HCT116 (cell line): Measurements from ENCODE around the gene KSR2. TPM values are rescaled to one million over a fixed set of nuclear protein-coding genes. Genes with fewer than 3 reads are reported as not detected.

Experiments
- ATAC-seq: fragments of 200-7000 bp; cut with Tn5 transposase; 2 replicates; pipeline ENCODE4 v1.9.1; 2020; ENCODE audit warnings: mild to moderate bottlenecking, moderate library complexity
- BruUV-seq: library from RNA; stranded (reverse); fragments of 400-500 nt; replicated peaks from 2 replicates; lab custom pipeline; 2021; lab: Mats Ljungman, UMichigan
- CTCF ChIA-PET: fragments of 300-600 bp; sonication (Branson Sonifier 250); formaldehyde crosslinking; loops from one replicate; lab custom pipeline; 2021; ENCODE audit warnings: antibody characterized with exemption; lab: Charles Lee
- POLR2A ChIA-PET: fragments of 300-600, 350-600 bp; sonication (Branson Sonifier 250); formaldehyde crosslinking; loops from one replicate; lab custom pipeline; 2021; ENCODE audit warnings: antibody characterized with exemption; lab: Charles Lee
- RAD21 ChIA-PET, 2 experiments: fragments of 300-600 bp; sonication (Branson Sonifier 250); formaldehyde crosslinking; loops; one replicate each; lab custom pipeline; 2023; ENCODE audit warnings: low total read pairs in 2 of 2; ENCODE audit not compliant: uncharacterized antibody in 2 of 2, unreplicated experiment in 2 of 2, low non-redundant PET in 1 of 2; lab: Charles Lee
- DNase-seq: peaks from one replicate; pipeline ENCODE4 v3.0.0-alpha.2; 2010; ENCODE audit warnings: low read depth, low spot score
- H2AFZ ChIP-seq: fragments of 200-600 bp; shearing (Covaris generic), sonication (generic); 2 replicates; pipeline ENCODE4 v1.6.1; 2017; ENCODE audit warnings: low read depth, mixed run types, mixed read lengths, antibody characterized with exemption, low read length; ENCODE audit not compliant: poor library complexity, severe bottlenecking
- H3K27ac ChIP-seq: 2 replicates; pipeline ENCODE4 v1.5.1; 2012; ENCODE audit warnings: low read depth, low read length
- H3K27me3 ChIP-seq: fragments of 200-600 bp; sonication (generic); 2 replicates; pipeline ENCODE4 v1.6.1; 2016; ENCODE audit warnings: mixed run types, low read length, mixed read lengths; ENCODE audit not compliant: insufficient read depth
- H3K36me3 ChIP-seq, 2 experiments: fragments of 200-500 bp in 1 of 2; fragments of 200-600 bp in 1 of 2; sonication (Bioruptor generic) in 1 of 2; sonication (generic) in 1 of 2; 2 replicates each; pipeline versions ENCODE4 v1.5.1 to v1.6.1; 2014 to 2016; ENCODE audit warnings: low read length in 2 of 2, inconsistent platforms in 1 of 2, mixed read lengths in 1 of 2, mixed run types in 1 of 2; ENCODE audit not compliant: insufficient read depth in 2 of 2, control insufficient read depth in 1 of 2
- H3K4me1 ChIP-seq, 2 experiments: fragments of 200-600 bp in 1 of 2; sonication (generic) in 1 of 2; 2 replicates each; pipeline versions ENCODE4 v1.5.1 to v1.6.1; 2012 to 2017; ENCODE audit warnings: low read length in 2 of 2, inconsistent platforms in 1 of 2, mild to moderate bottlenecking in 1 of 2, mixed read lengths in 1 of 2, mixed run types in 1 of 2, moderate library complexity in 1 of 2; ENCODE audit not compliant: insufficient read depth in 2 of 2, control insufficient read depth in 1 of 2
- H3K4me2 ChIP-seq: fragments of 200-600 bp; sonication (generic); 2 replicates; pipeline ENCODE4 v1.6.1; 2017; ENCODE audit warnings: mixed run types, low read length, mixed read lengths
- H3K4me3 ChIP-seq, 2 experiments: fragments of 200-600 bp in 1 of 2; sonication (generic) in 1 of 2; replicated peaks in 1 of 2; 2 replicates each; pipeline ENCODE4 v1.5.1; 2011 to 2016; ENCODE audit warnings: low read length in 2 of 2, control low read depth in 1 of 2, low read depth in 1 of 2, mild to moderate bottlenecking in 1 of 2, mixed read lengths in 1 of 2, mixed run types in 1 of 2
- H3K79me2 ChIP-seq: fragments of 200-600 bp; sonication (generic); 2 replicates; pipeline ENCODE4 v1.6.1; 2017; ENCODE audit warnings: mild to moderate bottlenecking, mixed run types, low read length, moderate library complexity, mixed read lengths; ENCODE audit not compliant: insufficient read depth
- H3K9ac ChIP-seq: fragments of 200-600 bp; sonication (generic); 2 replicates; pipeline ENCODE4 v1.6.1; 2016; ENCODE audit warnings: low read length, mixed read lengths
- H3K9me2 ChIP-seq: fragments of 200-600 bp; sonication (generic), shearing (Covaris generic); 2 replicates; pipeline ENCODE4 v1.6.1; 2017; ENCODE audit warnings: mixed run types, mild to moderate bottlenecking, moderate library complexity; ENCODE audit not compliant: insufficient read depth
- H3K9me3 ChIP-seq, 2 experiments: fragments of 200-500 bp in 1 of 2; fragments of 200-600 bp in 1 of 2; sonication (Bioruptor generic) in 1 of 2; sonication (generic) in 1 of 2; 2 replicates each; pipeline ENCODE4 v1.6.1; 2014 to 2017; ENCODE audit warnings: low read length in 2 of 2, mixed read lengths in 2 of 2, inconsistent platforms in 1 of 2, low read depth in 1 of 2, mild to moderate bottlenecking in 1 of 2, mixed run types in 1 of 2, moderate library complexity in 1 of 2; ENCODE audit not compliant: control insufficient read depth in 1 of 2, insufficient read depth in 1 of 2
- H4K20me1 ChIP-seq: fragments of 200-600 bp; sonication (generic), shearing (Covaris generic); 2 replicates; pipeline ENCODE4 v1.6.1; 2017; ENCODE audit warnings: mixed run types, mild to moderate bottlenecking, moderate library complexity; ENCODE audit not compliant: insufficient read depth
- CEBPB ChIP-seq: IDR thresholded peaks from 2 replicates; pipeline ENCODE4 v1.6.1; 2012; ENCODE audit warnings: low read depth
- ELF1 ChIP-seq: IDR thresholded peaks from 2 replicates; pipeline ENCODE4 v1.6.1; 2012; ENCODE audit warnings: low read depth, borderline replicate concordance
- EZH2phosphoT487 ChIP-seq: fragments of 200-600 bp; IDR thresholded peaks from 2 replicates; pipeline ENCODE4 v1.6.1; 2018; ENCODE audit warnings: antibody characterized with exemption, borderline replicate concordance
- FOSL1 ChIP-seq: IDR thresholded peaks from 2 replicates; pipeline ENCODE4 v1.6.1; 2012; ENCODE audit warnings: low read depth
- JUND ChIP-seq: IDR thresholded peaks from 2 replicates; pipeline ENCODE4 v1.6.1; 2012
- POLR2A ChIP-seq: IDR thresholded peaks from 2 replicates; pipeline ENCODE4 v1.7.0; 2011; ENCODE audit warnings: borderline replicate concordance; ENCODE audit not compliant: insufficient read depth, insufficient read length; ENCODE audit errors: extremely low read depth
- RAD21 ChIP-seq: IDR thresholded peaks from 2 replicates; pipeline ENCODE4 v1.6.1; 2012; ENCODE audit warnings: low read depth, mild to moderate bottlenecking
- SP1 ChIP-seq: IDR thresholded peaks from 2 replicates; pipeline ENCODE4 v1.6.1; 2012; ENCODE audit warnings: low read depth
- SRF ChIP-seq: IDR thresholded peaks from 2 replicates; pipeline ENCODE4 v1.6.1; 2012; ENCODE audit warnings: low read depth
- ZNF274 ChIP-seq: fragments of 200-500 bp; sonication (Bioruptor generic); IDR thresholded peaks from 2 replicates; pipeline ENCODE4 v1.6.1; 2014; ENCODE audit warnings: mild to moderate bottlenecking, low read depth, low read length, inconsistent platforms
- intact Hi-C: fragments of 100-400 bp; cut with micrococcal nuclease; formaldehyde crosslinking; loops from 2 replicates; pipeline ENCODE4 v1.10.0; 2022
- total RNA-seq: library from RNA; stranded (reverse); gene quantifications from one replicate; pipeline ENCODE4 v1.2.1, GENCODE V29; 2021; ENCODE audit not compliant: unreplicated experiment
- TF ChIP-seq, protein P1 (sequence below): IDR thresholded peaks from 2 replicates; pipeline ENCODE4 v1.6.1; 2012; ENCODE audit warnings: low read depth

Gene KSR2
- total RNA-seq, 1 experiment from 2014 or later = 10.1 TPM

- Histone ChIP-seq H3K27ac (no peak overlapping the region), H2AFZ (no peak overlapping the region), H3K9me3 (no peaks in the 10 kb centered on the region), H4K20me1 (no peaks in the 10 kb centered on the region), H3K9ac (no peak overlapping the region), H3K4me3 (no peak overlapping the region), H3K9me2 (no peaks in the 10 kb centered on the region), H3K27me3 (no peaks in the 10 kb centered on the region), H3K4me2 (no peak overlapping the region), H3K4me1 (no peaks in the 10 kb centered on the region), H3K36me3 (no peaks in the 10 kb centered on the region), H3K79me2 (no peaks in the 10 kb centered on the region)
- ATAC-seq (no peak), DNase-seq (no peak)
- ChIA-PET POLR2A (no interaction called here), RAD21 (no interaction called here), CTCF (interaction anchor here (1.8 kb wide), 1 partner anchor 19 kb away, joined by 6 read pairs; no protein-coding TSS in a partner anchor)
- BruUV-seq = no TSS peak
- intact Hi-C loops = no loop called here
- TF ChIP-seq EZH2phosphoT487 (no peak), POLR2A (no peak), RAD21 (no peak), ZNF274 (no peak), CEBPB (no peak), SRF (no peak), ELF1 (no peak), SP1 (no peak), JUND (no peak), FOSL1 (no peak)
- TF ChIP-seq, protein P1, sequence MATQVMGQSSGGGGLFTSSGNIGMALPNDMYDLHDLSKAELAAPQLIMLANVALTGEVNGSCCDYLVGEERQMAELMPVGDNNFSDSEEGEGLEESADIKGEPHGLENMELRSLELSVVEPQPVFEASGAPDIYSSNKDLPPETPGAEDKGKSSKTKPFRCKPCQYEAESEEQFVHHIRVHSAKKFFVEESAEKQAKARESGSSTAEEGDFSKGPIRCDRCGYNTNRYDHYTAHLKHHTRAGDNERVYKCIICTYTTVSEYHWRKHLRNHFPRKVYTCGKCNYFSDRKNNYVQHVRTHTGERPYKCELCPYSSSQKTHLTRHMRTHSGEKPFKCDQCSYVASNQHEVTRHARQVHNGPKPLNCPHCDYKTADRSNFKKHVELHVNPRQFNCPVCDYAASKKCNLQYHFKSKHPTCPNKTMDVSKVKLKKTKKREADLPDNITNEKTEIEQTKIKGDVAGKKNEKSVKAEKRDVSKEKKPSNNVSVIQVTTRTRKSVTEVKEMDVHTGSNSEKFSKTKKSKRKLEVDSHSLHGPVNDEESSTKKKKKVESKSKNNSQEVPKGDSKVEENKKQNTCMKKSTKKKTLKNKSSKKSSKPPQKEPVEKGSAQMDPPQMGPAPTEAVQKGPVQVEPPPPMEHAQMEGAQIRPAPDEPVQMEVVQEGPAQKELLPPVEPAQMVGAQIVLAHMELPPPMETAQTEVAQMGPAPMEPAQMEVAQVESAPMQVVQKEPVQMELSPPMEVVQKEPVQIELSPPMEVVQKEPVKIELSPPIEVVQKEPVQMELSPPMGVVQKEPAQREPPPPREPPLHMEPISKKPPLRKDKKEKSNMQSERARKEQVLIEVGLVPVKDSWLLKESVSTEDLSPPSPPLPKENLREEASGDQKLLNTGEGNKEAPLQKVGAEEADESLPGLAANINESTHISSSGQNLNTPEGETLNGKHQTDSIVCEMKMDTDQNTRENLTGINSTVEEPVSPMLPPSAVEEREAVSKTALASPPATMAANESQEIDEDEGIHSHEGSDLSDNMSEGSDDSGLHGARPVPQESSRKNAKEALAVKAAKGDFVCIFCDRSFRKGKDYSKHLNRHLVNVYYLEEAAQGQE = no peak
These were observed 149.6 kb downstream of the KSR2 start for GRCh38 chr12:117819160-117819559.
